ENCODE measurements around the gene DMXL1.

DNA sequence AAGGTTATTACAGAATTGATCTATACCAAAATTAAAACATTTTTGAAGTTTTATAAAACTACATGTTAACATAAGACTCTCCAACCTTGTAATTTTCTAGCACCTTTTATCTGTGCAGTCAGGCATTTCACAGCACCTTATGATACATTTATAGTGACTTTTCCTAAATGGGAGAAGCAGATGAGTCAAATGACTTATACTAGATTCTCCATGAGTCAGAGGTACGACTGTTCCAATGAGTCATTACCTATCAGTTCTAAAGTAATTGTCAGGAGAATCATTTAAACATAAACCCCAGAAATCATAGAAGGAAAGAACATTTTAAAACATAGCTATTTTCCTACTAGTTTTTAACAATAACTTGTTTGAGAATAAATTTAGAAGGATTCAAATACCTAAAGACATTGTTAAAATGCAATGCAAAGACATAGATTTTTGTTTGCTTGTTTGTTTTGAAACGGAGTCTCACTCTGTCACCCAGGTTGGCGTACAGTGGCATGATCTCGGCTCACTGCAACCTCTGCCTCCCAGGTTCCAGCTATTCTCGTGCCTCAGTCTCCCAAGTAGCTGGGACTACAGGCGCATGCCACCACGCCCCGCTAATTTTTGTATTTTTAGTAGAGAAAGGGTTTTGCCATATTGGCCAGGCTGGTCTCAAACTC, 34.7 kb upstream of the DMXL1 start:
- no peak for TF ChIP-seq EZH2phosphoT487 (IDR thresholded peaks at IDR 0.05; ENCODE audit: insufficient read depth, low read depth)
- no peak for TF ChIP-seq EZH2 (IDR thresholded peaks at IDR 0.05; ENCODE audit: insufficient read depth, poor library complexity, severe bottlenecking)

All from GM23248 (cell line).